ENCODE measurements around the gene CLDN25.

- TF ChIP-seq CTCF (IDR thresholded peaks at IDR 0.05 in 8 of 11, conservative IDR thresholded peaks at IDR 0.05 in 3 of 11): no peak
- TF ChIP-seq POLR2A (IDR thresholded peaks at IDR 0.05): no peak
Observed at GRCh38 chr11:113781682-113782081, 2.1 kb downstream of the CLDN25 start.

Measured in spleen (tissue), 7 donors.